GM19023 (cell line): ENCODE results near the gene ERO1A.
A peak's percentile ranks its signal among the peaks of the same experiment; 100 is the strongest.
"Not testable (repeated sequence)": the region's sequence is repeated elsewhere in the genome, so short reads cannot be mapped to it uniquely, and the experiment has no call there.

Experiments
- ATAC-seq: cut with Tn5 transposase; IDR thresholded peaks from one replicate; pipeline ENCODE4 v1.9.1; 2021; ENCODE audit warnings: mild to moderate bottlenecking, moderate library complexity; ENCODE audit not compliant: unreplicated experiment

ERO1A gene

DNA sequence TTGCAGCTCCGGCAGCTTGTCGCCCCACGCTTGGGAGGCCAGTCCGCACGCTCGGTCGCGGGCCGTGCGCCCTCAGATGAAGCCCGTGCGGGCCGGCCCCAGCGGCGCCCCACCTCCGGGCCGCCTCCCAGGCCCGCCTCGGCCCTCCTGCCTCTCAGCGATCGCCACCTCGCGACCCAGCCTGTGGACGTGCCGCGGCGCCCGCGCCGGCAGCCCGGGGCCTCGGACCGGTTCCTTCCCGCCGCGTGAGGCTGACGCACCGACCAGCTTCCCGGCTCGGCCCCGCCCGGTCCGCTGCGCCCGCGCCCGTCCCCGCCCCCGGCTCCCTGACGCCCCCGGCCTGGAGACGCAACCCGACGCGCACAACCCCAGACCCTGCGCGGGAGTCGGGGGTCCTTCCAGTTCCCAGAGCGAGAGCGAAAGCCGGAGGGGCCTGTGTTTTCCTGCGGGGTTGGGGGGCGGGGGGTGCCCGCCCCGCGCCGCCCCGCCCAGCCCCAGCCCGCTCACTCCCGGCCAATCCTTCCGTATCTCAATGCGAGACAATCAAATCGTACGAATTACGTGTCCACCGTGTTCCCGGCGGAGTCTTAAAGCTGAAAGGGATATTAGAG is at the start of gene ERO1A:
ERO1A (minus strand) TSS at position 78 of the 611 bp plus-strand sequence; CDS start at position 1, 77 bp downstream.
- ATAC-seq = peak; percentile 79

DNA sequence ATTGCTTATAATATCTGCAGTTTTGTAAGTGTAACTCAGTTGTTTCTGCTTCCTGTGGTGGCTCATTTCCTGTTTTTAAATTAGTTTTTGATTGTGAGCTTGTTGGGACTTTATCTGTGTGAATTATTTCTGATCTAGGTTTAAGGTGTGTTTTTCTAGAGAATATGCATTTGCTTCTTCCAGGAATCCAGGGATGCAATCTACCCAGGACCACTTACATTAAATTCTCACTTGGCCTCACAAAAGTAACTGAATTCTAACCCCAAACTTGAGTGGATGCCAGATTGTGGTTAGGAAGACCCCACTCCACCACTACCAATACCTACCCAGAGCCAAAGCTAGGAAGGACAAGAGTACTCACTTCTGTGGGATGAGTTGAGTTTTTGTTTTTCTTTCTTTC is 46.5 kb upstream of the ERO1A start:
- no peak for ATAC-seq

DNA sequence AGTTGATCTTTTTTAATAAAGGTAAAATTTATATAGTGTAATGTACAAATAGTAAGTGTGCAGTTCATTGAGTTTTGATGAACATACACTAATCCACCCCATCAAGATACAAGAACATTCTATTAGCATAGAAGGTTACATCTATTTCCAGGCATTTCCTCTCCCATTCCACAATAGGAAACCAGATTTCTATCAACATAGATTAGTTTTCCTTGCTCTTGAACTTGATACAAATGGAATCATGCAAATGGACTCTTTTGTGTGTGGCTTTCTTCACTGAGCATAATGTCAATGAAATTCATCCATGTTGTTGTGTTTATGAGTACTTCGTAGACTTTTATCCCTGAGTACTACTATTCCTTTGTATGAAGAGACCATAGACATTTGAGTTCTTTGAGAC is 45.4 kb upstream of the ERO1A start:
- ATAC-seq = no peak

DNA sequence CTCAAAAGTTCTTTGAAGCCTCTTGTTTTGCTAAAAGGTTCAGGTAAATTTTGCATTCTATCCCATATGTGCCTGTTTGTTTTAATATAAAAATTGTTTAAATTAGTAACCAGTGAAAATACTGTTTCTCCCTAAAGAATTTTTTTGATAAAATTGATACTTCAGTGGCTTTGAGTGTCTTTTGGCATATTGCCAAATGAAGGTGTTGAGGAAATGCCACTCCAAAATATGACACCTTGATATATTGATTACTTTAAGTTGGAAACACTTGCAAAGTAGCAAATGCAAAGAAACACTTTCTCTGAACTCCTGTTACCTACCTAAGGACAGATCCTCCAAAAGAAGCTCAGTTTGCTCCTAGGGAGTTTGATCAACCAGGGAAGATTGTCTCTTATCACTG is 43.1 kb upstream of the ERO1A start:
- no peak for ATAC-seq

- ATAC-seq = no peak
Observed at GRCh38 chr14:52735921-52736489, 40.6 kb upstream of the ERO1A start.

GRCh38 chr14:52733824-52734223 is 38.5 kb upstream of the ERO1A start:
- ATAC-seq = no peak

DNA sequence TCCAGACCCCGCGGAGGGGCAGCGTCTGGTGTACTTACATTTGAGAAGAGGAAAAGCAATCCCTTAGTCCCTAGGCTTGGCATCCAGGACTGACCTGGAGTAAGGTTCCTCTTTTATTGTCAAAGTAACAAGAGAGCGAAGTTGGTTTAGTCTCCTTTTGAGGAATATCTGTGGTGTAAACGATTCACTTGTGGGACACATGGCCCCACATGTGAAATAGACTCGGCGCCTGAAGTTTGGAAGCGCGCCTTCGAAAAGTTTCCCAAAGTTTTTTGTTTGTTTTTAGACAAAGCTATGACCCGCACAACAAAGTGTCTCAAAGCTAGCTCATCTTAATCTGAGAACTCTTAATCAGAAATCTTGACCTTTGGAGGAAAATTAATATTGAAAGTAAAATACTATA is 35.4 kb upstream of the ERO1A start:
- ATAC-seq = no peak

GRCh38 chr14:52729925-52730708 is 34.8 kb upstream of the ERO1A start, which contains the start of gene STYX:
TSS of gene STYX (plus strand) at chr14:52730166. CDS start at chr14:52730475, 309 bp downstream.
- peak; percentile 92 for ATAC-seq

DNA sequence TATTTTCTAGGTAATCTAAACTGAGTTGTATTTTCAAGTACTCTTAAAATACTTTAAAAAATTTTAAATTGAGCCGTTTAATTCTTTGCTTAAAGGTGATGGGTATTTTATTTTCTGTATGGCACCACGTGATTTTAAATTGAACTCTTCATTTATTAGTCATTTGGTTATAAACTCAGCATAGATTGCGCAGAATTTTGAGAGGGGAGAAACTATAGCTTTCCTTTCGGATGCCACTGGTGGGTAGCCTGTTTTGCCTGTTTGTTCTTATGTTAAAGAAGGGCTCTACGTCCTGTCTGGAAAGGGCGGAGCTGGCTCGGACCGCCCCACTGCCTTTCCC is 34.2 kb upstream of the ERO1A start:
- no peak for ATAC-seq

GRCh38 chr14:52729035-52729434 is 33.7 kb upstream of the ERO1A start:
- not testable (repeated sequence) for ATAC-seq

DNA sequence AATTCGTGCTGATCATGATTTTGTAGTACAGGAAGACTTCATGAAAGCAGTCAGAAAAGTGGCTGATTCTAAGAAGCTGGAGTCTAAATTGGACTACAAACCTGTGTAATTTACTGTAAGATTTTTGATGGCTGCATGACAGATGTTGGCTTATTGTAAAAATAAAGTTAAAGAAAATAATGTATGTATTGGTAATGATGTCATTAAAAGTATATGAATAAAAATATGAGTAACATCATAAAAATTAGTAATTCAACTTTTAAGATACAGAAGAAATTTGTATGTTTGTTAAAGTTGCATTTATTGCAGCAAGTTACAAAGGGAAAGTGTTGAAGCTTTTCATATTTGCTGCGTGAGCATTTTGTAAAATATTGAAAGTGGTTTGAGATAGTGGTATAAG is 32.2 kb upstream of the ERO1A start:
- not testable (repeated sequence) for ATAC-seq

- ATAC-seq = no peak
Observed at GRCh38 chr14:52724360-52724644, 28.9 kb upstream of the ERO1A start.

GRCh38 chr14:52723514-52724359 is 28.4 kb upstream of the ERO1A start:
- ATAC-seq = no peak

DNA sequence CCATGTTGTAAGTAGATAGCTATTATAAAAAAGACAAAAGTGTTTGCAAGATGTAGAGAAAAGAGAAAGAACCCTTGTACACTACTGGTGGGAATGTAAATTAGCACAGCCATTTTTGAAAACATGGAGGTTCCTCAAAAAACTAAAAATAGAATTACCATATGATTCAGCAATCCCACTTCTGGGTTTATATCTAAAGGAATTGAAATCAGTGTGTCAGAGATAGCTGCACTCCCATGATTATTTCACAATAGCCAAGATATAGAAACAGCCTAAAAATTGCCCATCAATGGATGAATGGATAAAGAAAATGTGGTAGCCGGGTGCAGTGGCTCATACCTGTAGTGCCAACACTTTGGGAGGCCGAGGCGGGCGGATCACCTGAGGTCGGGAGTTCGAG is 20.8 kb upstream of the ERO1A start:
- ATAC-seq = no peak

DNA sequence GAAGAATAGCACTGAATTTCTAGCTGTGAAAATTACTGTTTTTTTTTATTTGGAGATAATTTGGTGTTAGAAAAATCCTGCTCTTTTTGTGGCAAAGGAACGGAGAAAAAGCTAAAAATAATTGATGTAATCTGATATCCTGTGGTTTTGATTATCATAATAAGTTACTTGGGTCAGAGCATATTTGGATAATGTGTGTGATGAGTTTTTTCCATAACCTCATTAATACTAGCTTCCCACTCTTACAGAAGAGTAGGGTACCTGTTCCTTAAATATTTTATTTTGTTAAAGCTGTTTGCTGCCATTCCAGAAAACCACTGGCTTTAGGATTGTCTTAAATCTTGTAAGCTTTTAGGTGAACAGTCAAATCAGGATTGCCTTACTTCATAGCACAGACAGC is 16.3 kb upstream of the ERO1A start:
- no peak for ATAC-seq

DNA sequence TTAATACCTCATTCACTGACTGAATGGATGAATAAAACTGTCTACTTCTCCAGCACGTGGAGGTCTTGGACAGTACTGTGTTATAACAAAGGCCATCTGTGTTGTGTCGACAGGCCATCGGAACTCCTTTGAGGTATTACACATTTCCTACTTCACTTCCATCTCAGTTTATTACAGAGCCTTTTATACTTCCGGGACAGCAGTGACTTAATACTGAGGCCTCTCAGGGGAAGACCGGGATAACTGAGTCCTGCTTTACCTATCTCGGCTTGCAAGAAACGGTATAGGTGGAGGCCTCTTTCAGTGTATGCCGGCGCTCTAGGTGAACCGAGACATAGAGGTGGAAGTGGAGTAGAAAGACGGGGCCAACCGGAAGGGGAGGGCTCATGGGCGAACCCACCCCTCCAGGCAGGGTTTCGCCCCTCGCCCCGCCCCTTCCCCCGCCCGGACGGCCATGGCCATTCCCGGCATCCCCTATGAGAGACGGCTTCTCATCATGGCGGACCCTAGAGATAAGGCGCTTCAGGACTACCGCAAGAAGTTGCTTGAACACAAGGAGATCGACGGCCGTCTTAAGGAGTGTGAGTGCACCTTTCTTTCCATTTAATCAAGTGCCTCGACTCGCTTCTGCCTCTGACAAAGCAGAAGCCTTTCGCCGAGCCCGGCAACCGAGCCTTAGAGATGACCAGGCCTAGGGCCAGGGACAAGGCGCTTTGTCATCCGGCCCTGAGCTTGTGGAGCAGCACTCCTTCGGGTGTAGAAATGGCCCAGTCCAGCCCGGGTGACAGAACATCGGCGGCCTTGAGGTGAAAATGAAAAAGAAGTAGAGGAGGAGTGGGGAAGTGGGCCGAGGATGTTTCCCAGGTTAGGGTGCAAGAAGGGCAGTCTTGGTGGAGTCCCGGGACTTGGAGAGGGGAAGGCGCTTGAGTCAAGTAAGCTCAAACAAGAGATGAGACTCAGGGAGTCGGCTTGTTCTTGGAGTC is 11.7 kb upstream of the ERO1A start, which contains the start of gene PSMC6:
PSMC6 (plus strand) TSS at position 477 of the 983 bp plus-strand sequence; CDS start at position 497, 20 bp downstream.
- ATAC-seq = peak; percentile 98

DNA sequence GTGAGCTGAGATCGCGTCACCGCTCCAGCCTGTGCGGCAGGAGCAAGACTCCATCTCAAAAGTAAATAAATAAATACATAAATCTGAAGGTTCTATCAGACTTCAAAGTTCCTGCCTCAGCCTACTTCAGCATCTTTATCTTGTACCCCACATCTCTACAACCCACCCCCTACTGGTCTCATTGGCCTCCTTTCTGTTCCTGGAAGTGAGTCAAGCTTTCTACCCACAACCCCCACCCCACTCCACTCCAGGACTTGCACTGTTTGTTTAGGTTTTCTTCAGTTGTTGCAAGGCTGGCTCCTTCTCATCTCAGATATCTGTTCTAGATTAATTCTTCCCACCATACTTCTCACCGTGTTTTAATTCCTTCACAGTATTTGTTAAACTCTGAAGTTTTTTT is 10.9 kb upstream of the ERO1A start:
- ATAC-seq = no peak

DNA sequence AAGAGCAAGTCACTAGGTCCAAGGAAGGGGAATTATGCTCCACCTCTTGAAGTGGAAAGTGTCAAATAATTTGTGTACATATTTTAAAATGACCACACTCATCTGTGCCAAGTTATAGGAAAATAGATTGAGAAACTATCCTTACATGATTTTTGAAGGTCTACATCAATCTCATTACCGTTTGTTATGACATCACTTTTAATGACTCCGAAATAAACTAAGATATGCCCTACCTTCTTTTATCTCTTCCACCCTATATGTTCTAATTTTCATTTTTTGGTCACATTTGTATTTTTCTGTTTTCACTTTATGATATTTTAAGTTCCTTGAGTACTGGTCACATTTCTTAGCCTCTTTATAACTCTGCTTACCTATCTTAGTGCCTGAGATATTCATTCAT is 8.3 kb upstream of the ERO1A start:
- no peak for ATAC-seq

- no peak for ATAC-seq
Observed at GRCh38 chr14:52703225-52703624, 7.9 kb upstream of the ERO1A start.

DNA sequence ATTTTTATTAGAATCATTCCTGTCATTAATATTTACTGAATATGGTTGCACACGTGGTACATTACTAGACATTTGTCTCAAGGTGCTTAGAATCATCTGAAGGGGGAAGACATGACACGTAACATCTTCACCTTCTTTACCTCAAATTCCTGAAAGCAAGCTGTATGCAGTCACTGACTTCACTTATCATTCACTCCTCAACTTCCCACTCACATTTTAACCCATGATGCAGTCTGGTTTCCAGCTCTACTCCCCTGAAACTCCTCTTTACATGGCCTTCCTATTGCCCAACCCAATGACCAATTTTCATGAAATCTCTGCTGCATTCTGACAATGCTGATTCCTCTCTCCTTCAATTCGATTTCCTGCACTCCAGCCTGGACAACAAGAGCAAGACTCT is 5.9 kb upstream of the ERO1A start:
- no peak for ATAC-seq
